Measurements from ENCODE around the gene NOL3. TPM values are rescaled to one million over a fixed set of nuclear protein-coding genes. Genes with fewer than 3 reads are reported as not detected.

The NOL3 gene
- total RNA-seq, 1 experiment from 2014 or later, result 91.6 TPM

DNA sequence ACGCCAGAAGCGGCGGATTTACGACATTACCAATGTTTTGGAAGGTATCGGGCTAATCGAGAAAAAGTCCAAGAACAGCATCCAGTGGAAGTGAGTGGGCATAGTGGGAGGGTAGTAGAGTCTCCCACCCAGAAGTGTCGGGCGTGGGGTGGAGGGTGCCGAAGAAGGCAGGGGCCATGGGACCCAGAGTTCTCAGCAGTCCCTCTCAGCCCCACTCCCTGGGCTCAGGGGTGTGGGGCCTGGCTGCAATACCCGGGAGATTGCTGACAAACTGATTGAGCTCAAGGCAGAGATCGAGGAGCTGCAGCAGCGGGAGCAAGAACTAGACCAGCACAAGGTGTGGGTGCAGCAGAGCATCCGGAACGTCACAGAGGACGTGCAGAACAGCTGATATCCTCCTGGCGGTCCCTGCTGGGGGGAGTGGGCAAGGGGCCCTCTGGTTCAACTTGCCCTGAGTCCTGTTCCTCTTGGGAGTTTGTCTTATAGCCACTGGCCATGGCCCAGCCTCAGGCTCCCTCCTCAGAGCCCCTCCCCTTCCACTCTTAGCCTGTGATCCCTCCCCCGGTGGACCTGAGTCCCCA, 22.5 kb downstream of the NOL3 start:
- Histone ChIP-seq H3K4me1 (ENCODE audit: insufficient read depth, low read length) (peaks cover 14% of the 10 kb centered on the region), H3K9me2 (replicated peaks; ENCODE audit: low read length) (no peaks in the 10 kb centered on the region), H3K9me3 (ENCODE audit: low read length) (no peaks in the 10 kb centered on the region), H3K79me2 (ENCODE audit: low read length) (peaks cover 30% of the 10 kb centered on the region), H3K36me3 (ENCODE audit: low read depth, low read length) (peaks cover 18% of the 10 kb centered on the region; the same call in 1 of the 2 replicates), H3F3A (ENCODE audit: low read length, unreplicated experiment) (no peaks in the 10 kb centered on the region), H2AFZ (ENCODE audit: low read length) (no peak overlapping the region), H4K20me1 (ENCODE audit: low read length) (no peaks in the 10 kb centered on the region; the same call in none of the 2 replicates), H3K9ac (ENCODE audit: low read length) (peak overlapping the region; percentile 99), H3K4me3 (ENCODE audit: low read length) (peak overlapping the region; percentile 98), H3K27ac (ENCODE audit: low read length) (peak overlapping the region; percentile 32; the same call in 1 of the 2 replicates), H3K4me2 (ENCODE audit: low read length) (peak overlapping the region; percentile 94), H3K27me3 (ENCODE audit: low read length) (no peaks in the 10 kb centered on the region)
- DNase-seq (no peak), ATAC-seq (no peak)
- CTCF ChIA-PET, result no interaction called here
- intact Hi-C loops (cut with micrococcal nuclease), result loop anchor here (10.0 kb wide), 1 partner anchor 52 kb away; the partner anchor contains the start of genes FHOD1 and SLC9A5
- POLR2A ChIA-PET (ENCODE audit: unreplicated experiment), result no interaction called here
- TF ChIP-seq EZH2phosphoT487 (IDR thresholded peaks at IDR 0.05; ENCODE audit: borderline replicate concordance, low read length), result no peak
- TF ChIP-seq, protein P1, sequence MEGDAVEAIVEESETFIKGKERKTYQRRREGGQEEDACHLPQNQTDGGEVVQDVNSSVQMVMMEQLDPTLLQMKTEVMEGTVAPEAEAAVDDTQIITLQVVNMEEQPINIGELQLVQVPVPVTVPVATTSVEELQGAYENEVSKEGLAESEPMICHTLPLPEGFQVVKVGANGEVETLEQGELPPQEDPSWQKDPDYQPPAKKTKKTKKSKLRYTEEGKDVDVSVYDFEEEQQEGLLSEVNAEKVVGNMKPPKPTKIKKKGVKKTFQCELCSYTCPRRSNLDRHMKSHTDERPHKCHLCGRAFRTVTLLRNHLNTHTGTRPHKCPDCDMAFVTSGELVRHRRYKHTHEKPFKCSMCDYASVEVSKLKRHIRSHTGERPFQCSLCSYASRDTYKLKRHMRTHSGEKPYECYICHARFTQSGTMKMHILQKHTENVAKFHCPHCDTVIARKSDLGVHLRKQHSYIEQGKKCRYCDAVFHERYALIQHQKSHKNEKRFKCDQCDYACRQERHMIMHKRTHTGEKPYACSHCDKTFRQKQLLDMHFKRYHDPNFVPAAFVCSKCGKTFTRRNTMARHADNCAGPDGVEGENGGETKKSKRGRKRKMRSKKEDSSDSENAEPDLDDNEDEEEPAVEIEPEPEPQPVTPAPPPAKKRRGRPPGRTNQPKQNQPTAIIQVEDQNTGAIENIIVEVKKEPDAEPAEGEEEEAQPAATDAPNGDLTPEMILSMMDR (conservative IDR thresholded peaks at IDR 0.05; ENCODE audit: low read depth, low read length), result no peak
- no peak for TF ChIP-seq EZH2 (IDR thresholded peaks at IDR 0.05; ENCODE audit: low read length, unreplicated experiment)
- BruUV-seq (replicated peaks), result no TSS peak

DNA sequence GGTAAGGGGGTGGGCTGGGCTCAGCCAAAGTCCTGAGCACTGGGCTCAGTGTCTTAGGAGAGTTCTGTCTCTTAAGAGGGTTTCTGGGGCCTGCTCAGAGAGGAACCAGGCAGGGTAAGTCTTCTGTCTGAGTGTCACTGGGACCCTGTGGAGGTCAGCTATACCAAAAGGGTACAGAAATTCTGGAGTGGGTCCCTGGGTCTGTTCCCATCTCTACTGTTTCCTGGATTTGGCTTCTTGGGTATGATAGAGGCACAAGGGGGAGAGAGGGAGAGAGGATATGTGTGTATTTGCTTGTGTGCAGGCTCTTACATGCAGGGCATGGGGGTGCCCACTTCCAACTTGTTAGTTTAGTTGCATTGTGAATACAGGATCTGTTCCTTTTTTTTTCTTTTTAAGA, 23.2 kb downstream of the NOL3 start:
- Histone ChIP-seq H3K9ac (ENCODE audit: low read length) (peak overlapping the region; percentile 99; the same call in 1 of the 2 replicates), H3F3A (ENCODE audit: low read length, unreplicated experiment) (no peaks in the 10 kb centered on the region)

More for the DNA sequence above, 23.2 kb downstream of the NOL3 start:
- Histone ChIP-seq H3K9me2 (replicated peaks; ENCODE audit: low read length) (no peaks in the 10 kb centered on the region), H3K27ac (ENCODE audit: low read length) (no peak overlapping the region), H3K9me3 (ENCODE audit: low read length) (no peaks in the 10 kb centered on the region), H3K36me3 (ENCODE audit: low read depth, low read length) (peaks cover 18% of the 10 kb centered on the region; the same call in 1 of the 2 replicates), H3K4me3 (ENCODE audit: low read length) (peak overlapping the region; percentile 98), H4K20me1 (ENCODE audit: low read length) (no peaks in the 10 kb centered on the region; the same call in none of the 2 replicates), H3K27me3 (ENCODE audit: low read length) (no peaks in the 10 kb centered on the region), H3K4me1 (ENCODE audit: insufficient read depth, low read length) (peaks cover 14% of the 10 kb centered on the region), H3K79me2 (ENCODE audit: low read length) (peaks cover 30% of the 10 kb centered on the region), H3K4me2 (ENCODE audit: low read length) (peak overlapping the region; percentile 94), H2AFZ (ENCODE audit: low read length) (no peak overlapping the region)
- CTCF ChIA-PET, result no interaction called here
- TF ChIP-seq EZH2phosphoT487 (IDR thresholded peaks at IDR 0.05; ENCODE audit: borderline replicate concordance, low read length), result no peak
- no peak for TF ChIP-seq EZH2 (IDR thresholded peaks at IDR 0.05; ENCODE audit: low read length, unreplicated experiment)
- TF ChIP-seq, protein P1 (conservative IDR thresholded peaks at IDR 0.05; ENCODE audit: low read depth, low read length), result no peak
- ATAC-seq, result no peak
- no peak for DNase-seq
- intact Hi-C loops (cut with micrococcal nuclease), result loop anchor here (10.0 kb wide), 1 partner anchor 51 kb away; the partner anchor contains the start of genes FHOD1 and SLC9A5
- POLR2A ChIA-PET (ENCODE audit: unreplicated experiment), result no interaction called here
- BruUV-seq (replicated peaks), result no TSS peak

All from PC-3 (cell line).